ENCODE measurements around the gene MAB21L4.

MAB21L4 gene

GRCh38 chr2:240892925-240893324 is 3.0 kb downstream of the MAB21L4 start:
- no peak for DNase-seq

DNA sequence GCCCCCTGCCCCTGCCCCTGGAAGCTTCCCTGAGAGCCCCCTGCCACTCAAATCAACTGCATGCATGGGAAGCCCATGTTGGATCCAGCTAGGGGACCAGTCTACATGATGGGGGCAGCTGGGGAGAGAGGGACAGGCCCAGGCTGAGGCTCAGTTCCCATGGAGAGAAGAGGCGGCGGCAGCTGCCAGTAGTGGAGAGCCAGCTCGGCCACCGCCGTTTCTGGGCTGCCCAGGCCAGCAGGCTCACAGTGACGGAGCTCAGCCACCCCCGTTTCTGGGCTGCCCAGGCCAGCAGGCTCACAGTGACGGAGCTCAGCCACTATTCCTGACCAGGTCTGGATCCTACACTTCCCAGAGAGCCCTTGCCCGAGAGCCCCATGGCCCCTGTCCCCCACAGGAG is 3.6 kb downstream of the MAB21L4 start:
- no peak for DNase-seq

GRCh38 chr2:240891492-240892340 is 4.2 kb downstream of the MAB21L4 start:
- DNase-seq: no peak

DNA sequence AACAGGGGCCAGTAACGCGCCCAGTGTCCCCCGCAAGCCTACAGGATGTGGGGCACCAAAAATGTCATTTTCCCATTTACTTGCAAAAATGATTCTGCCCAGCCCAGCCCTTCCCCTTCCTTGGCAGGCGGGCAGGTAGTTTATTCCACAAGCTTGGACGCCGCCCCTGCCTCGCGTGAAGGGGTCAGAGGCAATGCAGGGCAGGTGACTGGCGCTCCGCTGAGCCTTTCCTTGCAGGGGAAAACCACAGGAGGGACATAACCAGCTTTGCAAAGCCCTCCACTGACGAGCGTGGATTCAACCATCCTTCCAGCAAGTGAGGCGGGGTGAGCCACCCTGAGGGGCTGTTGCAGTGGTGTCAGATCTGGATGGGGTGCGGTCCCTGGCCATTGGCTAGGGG is 5.3 kb downstream of the MAB21L4 start:
- no peak for DNase-seq

GRCh38 chr2:240889601-240890560 is 6.1 kb downstream of the MAB21L4 start:
- DNase-seq: no peak

GRCh38 chr2:240888890-240889573 is 6.9 kb downstream of the MAB21L4 start:
- no peak for DNase-seq

GRCh38 chr2:240888130-240888889 is 7.6 kb downstream of the MAB21L4 start:
- no peak for DNase-seq

- DNase-seq: no peak
Measured at GRCh38 chr2:240887631-240888030, 8.3 kb downstream of the MAB21L4 start.

- no peak for DNase-seq
Measured at GRCh38 chr2:240886678-240887609, 9.0 kb downstream of the MAB21L4 start.

DNA sequence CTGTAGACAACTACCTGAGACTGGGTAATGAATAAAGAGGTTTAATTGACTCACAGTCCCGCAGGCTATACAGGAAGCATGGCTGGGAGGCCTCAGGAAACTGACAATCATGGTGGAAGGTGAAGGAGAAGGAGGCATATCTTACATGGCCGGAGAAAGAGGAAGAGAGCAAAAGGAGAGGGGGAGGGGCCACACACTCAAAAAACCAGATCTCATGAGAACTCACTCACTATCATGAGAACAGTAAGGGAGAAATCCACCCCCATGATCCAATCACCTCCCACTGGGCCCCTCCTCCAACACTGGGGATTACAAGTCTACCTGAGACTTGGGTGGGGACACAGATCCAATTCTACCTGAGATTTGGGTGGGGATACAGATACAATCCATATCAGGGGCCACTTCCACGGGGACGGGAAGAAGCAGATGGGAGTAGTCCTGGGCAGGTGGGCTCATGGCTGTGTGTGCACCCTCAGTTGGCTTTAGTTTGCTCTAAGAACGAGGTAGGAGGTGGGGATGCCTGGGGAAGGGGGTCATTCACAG is 9.9 kb downstream of the MAB21L4 start:
- DNase-seq: no peak

DNA sequence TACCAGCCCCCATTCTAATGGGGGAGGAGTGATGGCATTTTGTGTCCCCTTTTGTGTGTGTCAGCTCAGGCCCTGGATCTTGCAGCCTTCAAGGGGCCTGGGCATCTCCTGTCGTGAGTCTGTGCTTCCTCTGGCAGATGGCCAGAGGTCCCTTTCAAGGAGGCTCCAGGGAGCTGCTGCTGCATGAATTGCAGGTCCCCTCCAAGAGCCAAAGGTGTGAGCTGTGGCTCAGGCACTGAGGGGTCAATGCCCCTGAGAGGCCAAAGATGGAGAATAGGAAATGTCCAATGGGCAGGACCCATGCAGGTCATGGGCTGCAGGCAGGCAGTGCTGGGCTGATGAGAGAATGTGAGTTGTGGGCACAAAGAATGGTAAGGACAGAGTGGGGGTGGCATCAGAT is 10.4 kb downstream of the MAB21L4 start:
- DNase-seq: no peak

DNA sequence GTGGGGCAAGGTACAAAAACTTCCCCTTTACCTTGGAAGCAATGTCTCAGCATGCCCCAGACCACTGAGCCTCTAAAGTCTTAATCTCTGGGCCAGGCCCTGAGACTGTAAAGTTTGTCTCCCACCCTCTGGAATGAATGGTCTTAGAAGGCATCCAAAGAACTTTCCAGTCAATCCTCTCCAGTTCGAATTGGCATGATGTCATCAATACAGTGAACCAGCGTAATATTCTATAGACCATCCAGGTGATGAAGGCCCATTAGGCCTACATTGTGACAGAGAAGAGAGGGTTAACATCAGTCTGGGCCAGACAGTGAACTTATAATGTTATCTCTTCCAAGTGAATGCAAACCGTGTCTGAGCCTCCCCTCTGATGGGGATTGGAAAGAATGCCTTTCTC is 11.2 kb downstream of the MAB21L4 start:
- DNase-seq: no peak

- DNase-seq: no peak
Measured at GRCh38 chr2:240884221-240884620, 11.7 kb downstream of the MAB21L4 start.

DNA sequence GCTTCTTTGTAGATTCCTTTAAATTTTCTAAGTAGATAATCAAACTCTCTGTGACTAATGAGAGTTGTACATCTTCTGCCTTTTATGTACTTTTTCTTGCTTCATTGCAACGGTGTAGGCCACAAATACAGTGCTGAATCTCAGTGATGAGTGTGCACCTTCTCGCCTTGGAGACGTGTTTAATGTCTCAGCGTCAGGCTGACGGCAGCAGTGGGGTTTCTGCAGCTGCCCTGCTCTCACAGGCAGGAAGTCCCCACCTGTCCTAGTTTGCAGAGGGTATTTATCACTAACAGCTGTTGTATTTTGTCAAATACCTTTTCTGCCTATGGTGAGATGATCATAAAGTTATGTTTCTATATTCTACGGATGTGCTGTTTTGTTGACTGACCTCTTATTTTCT is 14.0 kb downstream of the MAB21L4 start:
- peak; percentile 48 for DNase-seq

DNA sequence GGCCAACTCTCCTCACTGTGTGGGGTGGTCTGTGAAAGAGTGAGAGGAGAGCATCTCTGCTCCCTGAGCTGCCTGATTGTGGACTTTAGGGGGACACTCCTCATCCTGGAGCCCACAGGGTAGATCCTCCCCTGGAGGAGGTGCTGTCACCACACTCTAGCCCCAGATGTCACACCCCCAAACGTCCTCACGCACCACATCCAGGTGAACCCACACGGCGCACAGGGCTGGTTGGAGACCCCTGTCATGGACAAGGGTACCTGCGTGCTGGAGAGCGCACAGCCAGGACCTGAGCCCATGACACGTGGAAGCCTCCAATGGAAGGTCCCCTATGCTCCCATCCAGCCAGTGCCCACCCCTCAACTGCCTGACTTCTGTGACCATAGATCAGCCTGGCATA is 16.9 kb downstream of the MAB21L4 start:
- no peak for DNase-seq

GRCh38 chr2:240878341-240878936 is 17.5 kb downstream of the MAB21L4 start:
- no peak for DNase-seq

DNA sequence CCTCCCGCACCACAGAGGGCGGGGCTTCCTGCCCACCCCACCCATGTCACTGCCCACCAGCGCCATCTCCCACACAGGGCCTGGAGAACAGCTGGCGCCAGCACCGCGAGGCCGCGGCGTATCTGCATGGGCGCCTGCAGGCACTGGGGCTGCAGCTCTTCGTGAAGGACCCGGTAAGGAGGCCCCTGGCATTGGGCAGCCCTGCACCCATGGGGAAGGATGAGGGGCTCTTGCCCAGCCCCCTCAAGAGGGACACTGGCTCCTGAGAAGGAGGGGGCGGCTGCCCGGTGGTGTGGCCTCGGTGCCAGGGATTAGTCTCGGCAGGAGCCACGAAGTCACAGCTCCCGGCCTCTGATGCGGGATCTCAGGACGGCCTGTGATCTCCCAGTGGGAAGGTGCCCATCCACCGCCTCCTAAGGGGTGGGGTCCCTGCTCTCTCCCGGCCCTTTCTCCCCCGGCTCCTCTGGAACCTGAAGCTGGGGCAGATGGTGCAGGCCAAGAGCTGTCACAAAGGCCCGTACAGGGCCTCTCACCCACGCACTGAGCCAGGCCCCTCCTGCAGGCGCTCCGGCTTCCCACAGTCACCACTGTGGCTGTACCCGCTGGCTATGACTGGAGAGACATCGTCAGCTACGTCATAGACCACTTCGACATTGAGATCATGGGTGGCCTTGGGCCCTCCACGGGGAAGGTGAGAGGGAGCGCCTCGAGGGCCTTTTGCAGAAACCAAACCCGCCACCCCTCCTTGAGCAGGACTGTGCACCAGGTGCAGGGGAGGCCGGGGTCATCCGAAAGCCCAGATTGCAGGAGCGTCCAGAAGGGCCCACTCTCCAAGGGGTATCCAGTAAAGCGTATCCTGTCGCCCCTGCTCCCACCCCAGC is 18.3 kb downstream of the MAB21L4 start:
- DNase-seq: no peak

DNA sequence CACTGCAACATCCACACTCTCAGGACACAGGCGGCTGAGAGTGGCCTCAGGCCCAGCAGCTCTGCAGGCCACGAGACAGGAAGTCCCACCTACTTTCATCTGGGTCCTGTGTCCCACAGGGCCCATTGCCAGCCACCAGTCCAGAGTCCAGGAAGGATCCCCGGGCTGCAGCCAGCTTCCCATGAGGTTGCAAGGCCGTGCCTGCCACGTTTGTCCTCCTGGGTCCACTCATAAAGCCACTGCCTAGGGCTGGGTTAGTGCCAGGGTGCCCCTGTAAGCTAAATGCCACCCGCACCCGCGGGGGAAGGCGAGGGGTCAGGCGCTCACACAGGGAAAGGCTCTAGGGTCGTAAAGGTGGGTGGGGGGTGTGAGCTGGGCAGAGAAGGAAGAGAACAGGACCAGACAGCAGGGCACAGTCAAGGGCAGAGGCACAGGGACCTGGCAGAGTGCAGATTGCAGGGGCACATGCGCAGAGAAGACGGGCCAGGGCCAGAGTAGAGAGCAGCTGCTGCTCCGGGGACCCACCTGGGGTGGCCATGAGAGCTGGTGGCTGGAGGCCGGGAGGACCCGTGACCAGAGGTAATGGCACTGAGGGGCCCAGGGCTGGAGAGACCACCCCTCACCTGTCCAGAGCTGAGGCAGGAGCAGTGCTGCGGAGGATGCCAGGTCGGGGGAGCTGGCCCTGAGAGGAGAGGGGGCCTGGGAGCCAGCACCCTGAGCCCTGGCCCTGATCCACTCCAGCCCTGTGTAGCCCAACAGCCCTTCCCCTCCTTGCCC is 19.3 kb downstream of the MAB21L4 start:
- no peak for DNase-seq

GRCh38 chr2:240876035-240876474 is 19.9 kb downstream of the MAB21L4 start:
- DNase-seq: no peak
